ENCODE measurements around the gene FDX2. TPM values are rescaled to one million over a fixed set of nuclear protein-coding genes. Genes with fewer than 3 reads are reported as not detected.

Gene FDX2
- total RNA-seq, 4 donors from 2014 or later: 22.8 to 44.8 (median 33.3) TPM

GRCh38 chr19:10346509-10346908 lies 30.7 kb upstream of the FDX2 start:
- H3K27me3 ChIP-seq: no peaks in the 10 kb centered on the region
- no peaks in the 10 kb centered on the region for H3K36me3 ChIP-seq
- H3K27ac ChIP-seq: no peak overlapping the region
- DNase-seq: no peak
- no peaks in the 10 kb centered on the region for H3K9me3 ChIP-seq
- intact Hi-C loops (cut with DNase I): no loop called here
- TF ChIP-seq POLR2A (IDR thresholded peaks at IDR 0.05) (no peak), CTCF (IDR thresholded peaks at IDR 0.05) (no peak)
- H3K4me3 ChIP-seq (replicated peaks in 1 of 3): no peak overlapping the region
- H3K4me1 ChIP-seq: peaks cover 5% of the 10 kb centered on the region in 2 donors
- WGBS, 2 donors: 75 to 77% methylated on average over 10 of the region's 10 CpGs

- DNase-seq: no peak
- Histone ChIP-seq H3K36me3 (no peaks in the 10 kb centered on the region), H3K4me1 (no peaks in the 10 kb centered on the region), H3K27me3 (no peaks in the 10 kb centered on the region), H3K4me3 (replicated peaks in 1 of 3) (no peak overlapping the region), H3K9me3 (no peaks in the 10 kb centered on the region), H3K27ac (no peak overlapping the region)
- intact Hi-C loops (cut with DNase I): no loop called here
- 92 to 93% methylated on average over 10 of the region's 10 CpGs for WGBS, 2 donors
- TF ChIP-seq CTCF (IDR thresholded peaks at IDR 0.05) (no peak), POLR2A (IDR thresholded peaks at IDR 0.05) (no peak)
Observed at GRCh38 chr19:10344780-10345179, 29.0 kb upstream of the FDX2 start.

- H3K27me3 ChIP-seq: no peaks in the 10 kb centered on the region
- H3K4me3 ChIP-seq (replicated peaks in 1 of 3): no peak overlapping the region
- no peaks in the 10 kb centered on the region for H3K9me3 ChIP-seq
- H3K36me3 ChIP-seq: no peaks in the 10 kb centered on the region
- no peak for DNase-seq
- 75 to 81% methylated on average over 2 of the region's 2 CpGs for WGBS, 2 donors
- H3K4me1 ChIP-seq: no peaks in the 10 kb centered on the region
- intact Hi-C loops (cut with DNase I): no loop called here
- no peak overlapping the region for H3K27ac ChIP-seq
- TF ChIP-seq POLR2A (IDR thresholded peaks at IDR 0.05) (no peak), CTCF (IDR thresholded peaks at IDR 0.05) (no peak)
Observed at GRCh38 chr19:10343495-10343894, 27.7 kb upstream of the FDX2 start.

- no peak for DNase-seq
- H3K36me3 ChIP-seq: no peaks in the 10 kb centered on the region
- no peak overlapping the region for H3K4me3 ChIP-seq (replicated peaks in 1 of 3)
- TF ChIP-seq POLR2A (IDR thresholded peaks at IDR 0.05) (no peak), CTCF (IDR thresholded peaks at IDR 0.05) (no peak)
- H3K4me1 ChIP-seq: peaks cover 0 to 3% of the 10 kb centered on the region in 2 donors
- H3K9me3 ChIP-seq: no peaks in the 10 kb centered on the region
- intact Hi-C loops (cut with DNase I): loop anchor here (5.0 kb wide), 1 partner anchor 37 kb away; no protein-coding TSS in a partner anchor
- no peak overlapping the region for H3K27ac ChIP-seq
- H3K27me3 ChIP-seq: no peaks in the 10 kb centered on the region
- 89% methylated on average over 5 of the region's 5 CpGs for WGBS, 2 donors
Observed at GRCh38 chr19:10339977-10340376, 24.2 kb upstream of the FDX2 start.

- TF ChIP-seq POLR2A (IDR thresholded peaks at IDR 0.05): no peak
- no peak for TF ChIP-seq CTCF (IDR thresholded peaks at IDR 0.05)
- H3K27me3 ChIP-seq: no peaks in the 10 kb centered on the region
- DNase-seq: no peak
- no peaks in the 10 kb centered on the region for H3K9me3 ChIP-seq
- no peaks in the 10 kb centered on the region for H3K36me3 ChIP-seq
- no peak within 1 kb of the TSS for H3K27ac ChIP-seq
- WGBS, 2 donors: 68 to 75% methylated on average over 14 of the region's 14 CpGs
- peaks cover 0 to 5% of the 10 kb centered on the region in 2 donors for H3K4me1 ChIP-seq
- intact Hi-C loops (cut with DNase I): loop anchor here (5.0 kb wide), 1 partner anchor 38 kb away; no protein-coding TSS in a partner anchor
- H3K4me3 ChIP-seq (replicated peaks in 1 of 3): no peak within 1 kb of the TSS
Observed at GRCh38 chr19:10339380-10339960, 23.7 kb upstream of the FDX2 start, which contains the start of gene ICAM3. ICAM3 (minus strand) TSS chr19:10339624; CDS start chr19:10339614, 10 bp downstream.

Measured in thyroid gland (tissue), 4 donors.